Mesodermal cell (in vitro differentiated cells): ENCODE data around the gene EXOC2.

Source experiments
- H3K27ac ChIP-seq: 2 replicates; pipeline ENCODE4 v1.7.0; 2013; ENCODE audit warnings: mild to moderate bottlenecking, low read depth, low read length, moderate library complexity; ENCODE audit not compliant: severe bottlenecking
- H3K36me3 ChIP-seq: 2 replicates; pipeline ENCODE4 v1.7.1; 2013; ENCODE audit warnings: mild to moderate bottlenecking, low read length, moderate library complexity; ENCODE audit not compliant: control insufficient read depth, insufficient read depth
- H3K4me1 ChIP-seq: one replicate; pipeline ENCODE4 v1.7.1; 2013; ENCODE audit warnings: mild to moderate bottlenecking, low read length; ENCODE audit not compliant: insufficient read depth, control insufficient read depth, poor library complexity, severe bottlenecking
- H3K4me3 ChIP-seq: 2 replicates; pipeline ENCODE4 v1.7.0; 2013; ENCODE audit warnings: low read length, control low read depth, mild to moderate bottlenecking; ENCODE audit not compliant: insufficient read depth, poor library complexity, severe bottlenecking; ENCODE audit errors: extremely low read depth
- H3K9me3 ChIP-seq: 2 replicates; pipeline ENCODE4 v1.7.1; 2013; ENCODE audit warnings: mild to moderate bottlenecking, low read length, moderate library complexity; ENCODE audit not compliant: control insufficient read depth
- WGBS, 2 experiments: methylation state at CpG; one replicate each; pipeline ENCODE4 v1.1.5; 2013; ENCODE audit warnings: missing lambda C conversion rate in 2 of 2; ENCODE audit not compliant: insufficient coverage in 2 of 2; 5-methylcytosine and 5-hydroxymethylcytosine counted together

Gene EXOC2

DNA sequence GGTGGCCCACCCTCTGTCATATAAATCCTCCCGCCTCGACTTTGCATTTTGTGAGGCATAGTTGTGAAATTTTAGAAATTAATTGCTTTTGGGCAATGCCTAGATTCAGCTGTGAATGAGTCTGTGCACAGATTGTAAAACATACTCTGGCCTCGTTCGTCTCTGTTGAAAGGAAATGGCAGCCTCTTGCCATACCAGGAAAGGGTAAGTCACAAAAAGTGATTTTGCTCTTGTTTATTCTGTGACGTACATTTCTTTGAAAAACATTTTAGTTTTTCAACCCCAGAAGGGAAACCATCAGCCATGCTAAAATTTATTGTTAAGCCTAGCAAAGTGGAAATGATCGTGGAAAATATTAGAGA lies 15.3 kb upstream of the EXOC2 start:
- Histone ChIP-seq H3K36me3 (no peaks in the 10 kb centered on the region), H3K9me3 (no peaks in the 10 kb centered on the region), H3K4me1 (peaks cover 5% of the 10 kb centered on the region), H3K4me3 (no peak overlapping the region), H3K27ac (no peak overlapping the region)
- 58 to 75% methylated on average over 2 to 5 of the region's 6 CpGs for WGBS, 2 experiments

DNA sequence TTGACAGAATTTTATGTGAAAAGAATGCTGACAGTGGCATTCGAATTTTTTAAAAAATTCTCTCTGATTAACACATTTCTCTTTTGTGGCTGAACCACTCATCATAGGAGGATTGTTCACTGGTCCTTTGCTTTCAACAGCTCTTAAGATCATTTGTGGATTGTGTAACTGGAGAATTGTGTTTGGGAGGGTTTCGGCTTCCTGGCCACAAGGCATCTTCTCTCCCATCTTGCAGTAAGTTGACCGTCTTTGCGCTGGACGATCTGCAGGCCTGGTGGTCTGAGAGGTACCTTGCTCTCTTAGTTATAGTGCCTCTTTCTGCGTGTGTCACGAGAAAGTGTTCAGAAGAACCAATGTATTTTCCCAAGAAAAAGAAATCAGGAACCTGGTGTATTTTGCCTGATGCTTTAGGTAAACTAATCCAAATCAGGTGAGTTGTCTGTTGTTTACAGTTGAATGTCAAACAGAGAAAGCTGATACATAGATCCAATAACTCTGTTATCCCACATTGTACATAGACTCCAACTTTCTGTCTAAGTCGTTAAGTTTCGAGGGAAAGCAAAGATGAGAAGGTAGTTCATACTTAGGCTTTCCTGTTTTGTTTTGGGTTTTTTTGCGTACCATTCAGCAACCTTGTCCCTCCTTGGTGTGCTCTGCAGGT lies 14.8 kb upstream of the EXOC2 start:
- Histone ChIP-seq H3K27ac (no peak overlapping the region), H3K4me1 (peaks cover 5% of the 10 kb centered on the region), H3K4me3 (no peak overlapping the region), H3K9me3 (no peaks in the 10 kb centered on the region), H3K36me3 (no peaks in the 10 kb centered on the region)
- WGBS, 2 experiments, result 83 to 87% methylated on average over 5 to 8 of the region's 10 CpGs

- H3K4me1 ChIP-seq, result peaks cover 5% of the 10 kb centered on the region
- 85 to 93% methylated on average over 5 of the region's 8 CpGs for WGBS, 2 experiments
- H3K9me3 ChIP-seq, result no peaks in the 10 kb centered on the region
- no peak overlapping the region for H3K4me3 ChIP-seq
- no peaks in the 10 kb centered on the region for H3K36me3 ChIP-seq
- H3K27ac ChIP-seq, result no peak overlapping the region
Observed at GRCh38 chr6:706819-707381, 14.0 kb upstream of the EXOC2 start.

GRCh38 chr6:706146-706545 lies 13.2 kb upstream of the EXOC2 start:
- H3K27ac ChIP-seq, result no peak overlapping the region
- H3K4me1 ChIP-seq, result peaks cover 5% of the 10 kb centered on the region
- H3K36me3 ChIP-seq, result no peaks in the 10 kb centered on the region
- H3K4me3 ChIP-seq, result no peak overlapping the region
- H3K9me3 ChIP-seq, result no peaks in the 10 kb centered on the region
- 97% methylated on average over 4 of the region's 6 CpGs; no CpG with 5 or more reads in 1 of the 2 experiments for WGBS, 2 experiments

DNA sequence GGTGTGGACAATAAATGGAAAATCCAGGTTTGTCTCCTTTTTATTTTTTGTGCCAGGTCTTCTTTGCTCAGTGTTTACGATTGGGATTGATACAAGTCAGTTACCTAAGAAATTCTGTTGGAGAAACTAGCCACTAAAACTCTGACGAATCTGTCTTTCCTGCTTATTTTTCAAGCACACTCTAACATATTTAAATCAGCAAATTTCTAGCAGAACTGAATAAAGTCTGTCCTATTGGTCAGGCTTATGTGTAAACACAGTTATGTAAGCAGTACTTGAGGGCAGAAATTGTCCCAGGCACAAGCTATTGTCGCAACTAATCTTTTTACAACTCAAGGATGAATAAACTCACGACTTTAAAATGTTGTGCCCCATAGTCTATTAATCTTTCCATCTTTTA lies 12.1 kb upstream of the EXOC2 start:
- Histone ChIP-seq H3K4me3 (no peak overlapping the region), H3K4me1 (peaks cover 5% of the 10 kb centered on the region), H3K27ac (no peak overlapping the region), H3K9me3 (no peaks in the 10 kb centered on the region), H3K36me3 (no peaks in the 10 kb centered on the region)
- WGBS, 2 experiments, result 44 to 100% methylated on average over 2 to 3 of the region's 4 CpGs

DNA sequence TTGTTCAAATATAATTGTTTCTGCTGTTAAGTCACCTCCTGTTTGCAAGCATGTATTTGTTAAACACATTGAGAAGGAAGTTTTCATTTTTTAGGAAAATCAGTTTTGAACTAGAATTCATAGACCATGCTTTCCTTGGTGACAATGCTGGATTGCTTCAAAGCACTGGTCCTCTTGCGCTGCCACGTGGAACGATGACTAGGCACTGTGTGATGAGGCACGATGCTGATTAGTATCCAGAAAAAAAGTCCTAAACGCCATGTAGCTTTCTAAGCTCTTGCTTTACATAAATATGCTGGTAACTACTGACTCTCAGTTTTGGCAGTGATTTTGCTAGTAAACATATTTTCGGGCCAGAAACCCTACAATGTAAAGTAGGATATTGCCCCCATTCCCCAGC lies 11.1 kb upstream of the EXOC2 start:
- H3K4me3 ChIP-seq, result no peak overlapping the region
- H3K4me1 ChIP-seq, result peaks cover 5% of the 10 kb centered on the region
- no peaks in the 10 kb centered on the region for H3K36me3 ChIP-seq
- 92 to 94% methylated on average over 4 to 5 of the region's 6 CpGs for WGBS, 2 experiments
- no peaks in the 10 kb centered on the region for H3K9me3 ChIP-seq
- no peak overlapping the region for H3K27ac ChIP-seq

- Histone ChIP-seq H3K27ac (no peak overlapping the region), H3K4me3 (no peak overlapping the region), H3K9me3 (no peaks in the 10 kb centered on the region), H3K4me1 (peaks cover 5% of the 10 kb centered on the region), H3K36me3 (no peaks in the 10 kb centered on the region)
- 100% methylated on average over 1 of the region's 3 CpGs; no CpG with 5 or more reads in 1 of the 2 experiments for WGBS, 2 experiments
Observed at GRCh38 chr6:703552-703951, 10.6 kb upstream of the EXOC2 start.

DNA sequence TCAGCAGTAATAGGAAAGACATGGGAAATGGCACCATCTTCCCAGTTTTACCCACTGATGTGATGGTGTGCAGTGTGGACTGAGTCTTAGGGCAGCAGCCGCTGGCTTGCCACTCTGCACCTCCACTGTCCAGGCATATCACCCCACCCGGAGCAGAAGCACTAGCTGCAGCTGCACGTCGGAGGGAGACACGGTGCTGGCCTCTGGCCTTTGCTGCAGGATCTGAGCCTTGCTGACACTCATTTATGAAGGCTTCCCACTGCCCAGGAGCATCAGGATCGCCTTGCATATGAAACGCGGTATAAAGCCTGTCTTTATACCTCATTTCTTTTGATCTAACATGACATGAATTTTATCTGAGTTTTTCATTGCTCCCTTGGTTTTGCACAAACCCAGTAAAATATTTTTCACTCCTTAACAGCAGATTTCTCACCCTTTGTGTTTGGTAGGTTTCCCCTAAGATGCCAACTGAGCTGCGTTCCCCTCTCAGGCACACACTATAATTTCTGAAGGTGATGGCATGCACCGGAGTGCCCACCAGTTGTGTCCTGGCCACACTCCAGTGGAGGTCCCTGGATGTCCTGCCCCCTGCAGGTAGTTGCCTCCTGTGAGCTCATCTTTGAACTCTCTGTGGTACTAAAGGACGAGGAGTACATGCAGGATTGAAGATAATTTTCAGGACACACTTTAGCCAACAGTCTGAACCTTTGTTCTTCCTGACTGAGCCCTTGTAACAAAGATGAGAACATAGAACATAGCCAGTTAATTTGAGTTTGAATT lies 9.0 kb upstream of the EXOC2 start:
- no peak overlapping the region for H3K4me3 ChIP-seq
- H3K4me1 ChIP-seq, result no peaks in the 10 kb centered on the region
- no peaks in the 10 kb centered on the region for H3K9me3 ChIP-seq
- H3K27ac ChIP-seq, result no peak overlapping the region
- no peaks in the 10 kb centered on the region for H3K36me3 ChIP-seq
- WGBS, 2 experiments, result 57 to 65% methylated on average over 9 to 10 of the region's 11 CpGs

GRCh38 chr6:701215-701614 lies 8.3 kb upstream of the EXOC2 start:
- no peaks in the 10 kb centered on the region for H3K4me1 ChIP-seq
- no peak overlapping the region for H3K4me3 ChIP-seq
- 50 to 74% methylated on average over 3 to 4 of the region's 4 CpGs for WGBS, 2 experiments
- H3K36me3 ChIP-seq, result no peaks in the 10 kb centered on the region
- H3K9me3 ChIP-seq, result no peaks in the 10 kb centered on the region
- no peak overlapping the region for H3K27ac ChIP-seq

- WGBS, 2 experiments, result 100% methylated on average over 3 of the region's 3 CpGs; no CpG with 5 or more reads in 1 of the 2 experiments
- no peaks in the 10 kb centered on the region for H3K4me1 ChIP-seq
- no peaks in the 10 kb centered on the region for H3K36me3 ChIP-seq
- no peak overlapping the region for H3K27ac ChIP-seq
- no peaks in the 10 kb centered on the region for H3K9me3 ChIP-seq
- no peak overlapping the region for H3K4me3 ChIP-seq
Observed at GRCh38 chr6:700490-700889, 7.6 kb upstream of the EXOC2 start.

GRCh38 chr6:699319-699718 lies 6.4 kb upstream of the EXOC2 start:
- H3K9me3 ChIP-seq, result no peaks in the 10 kb centered on the region
- WGBS, 2 experiments, result 50 to 61% methylated on average over 2 to 3 of the region's 6 CpGs
- H3K36me3 ChIP-seq, result no peaks in the 10 kb centered on the region
- no peak overlapping the region for H3K4me3 ChIP-seq
- no peaks in the 10 kb centered on the region for H3K4me1 ChIP-seq
- H3K27ac ChIP-seq, result no peak overlapping the region
